IPS-15b (cell line): Measurements from ENCODE around the gene PFKFB2.

ENCODE experiments used
- H3K27me3 ChIP-seq: one replicate; pipeline ENCODE4 v1.6.1; 2013; ENCODE audit warnings: low read length; ENCODE audit not compliant: control insufficient read depth, insufficient read depth
- H3K36me3 ChIP-seq: one replicate; pipeline ENCODE4 v1.6.1; 2013; ENCODE audit warnings: low read length; ENCODE audit not compliant: control insufficient read depth, insufficient read depth
- H3K4me1 ChIP-seq: one replicate; pipeline ENCODE4 v1.6.1; 2013; ENCODE audit warnings: mild to moderate bottlenecking, low read length; ENCODE audit not compliant: control insufficient read depth, insufficient read depth
- H3K4me3 ChIP-seq: one replicate; pipeline ENCODE4 v1.5.1; 2013; ENCODE audit warnings: low read depth, low read length
- H3K9ac ChIP-seq: one replicate; pipeline ENCODE4 v1.6.1; 2013; ENCODE audit warnings: low read depth, mild to moderate bottlenecking, low read length
- H3K9me3 ChIP-seq: one replicate; pipeline ENCODE4 v1.6.1; 2013; ENCODE audit warnings: mild to moderate bottlenecking, low read length; ENCODE audit not compliant: control insufficient read depth, insufficient read depth

PFKFB2 gene

GRCh38 chr1:207024202-207025145 is 28.6 kb upstream of the PFKFB2 start:
- Histone ChIP-seq H3K9me3 (no peaks in the 10 kb centered on the region), H3K4me3 (no peak overlapping the region), H3K36me3 (no peaks in the 10 kb centered on the region), H3K9ac (no peak overlapping the region), H3K4me1 (peaks cover 6% of the 10 kb centered on the region), H3K27me3 (no peaks in the 10 kb centered on the region)

GRCh38 chr1:207025146-207025880 is 27.8 kb upstream of the PFKFB2 start:
- Histone ChIP-seq H3K4me1 (peaks cover 6% of the 10 kb centered on the region), H3K36me3 (no peaks in the 10 kb centered on the region), H3K9me3 (no peaks in the 10 kb centered on the region), H3K9ac (no peak overlapping the region), H3K4me3 (no peak overlapping the region), H3K27me3 (no peaks in the 10 kb centered on the region)

GRCh38 chr1:207026104-207026534 is 27.0 kb upstream of the PFKFB2 start:
- Histone ChIP-seq H3K9me3 (no peaks in the 10 kb centered on the region), H3K4me3 (no peak overlapping the region), H3K27me3 (no peaks in the 10 kb centered on the region), H3K9ac (no peak overlapping the region), H3K36me3 (no peaks in the 10 kb centered on the region), H3K4me1 (peaks cover 6% of the 10 kb centered on the region)

DNA sequence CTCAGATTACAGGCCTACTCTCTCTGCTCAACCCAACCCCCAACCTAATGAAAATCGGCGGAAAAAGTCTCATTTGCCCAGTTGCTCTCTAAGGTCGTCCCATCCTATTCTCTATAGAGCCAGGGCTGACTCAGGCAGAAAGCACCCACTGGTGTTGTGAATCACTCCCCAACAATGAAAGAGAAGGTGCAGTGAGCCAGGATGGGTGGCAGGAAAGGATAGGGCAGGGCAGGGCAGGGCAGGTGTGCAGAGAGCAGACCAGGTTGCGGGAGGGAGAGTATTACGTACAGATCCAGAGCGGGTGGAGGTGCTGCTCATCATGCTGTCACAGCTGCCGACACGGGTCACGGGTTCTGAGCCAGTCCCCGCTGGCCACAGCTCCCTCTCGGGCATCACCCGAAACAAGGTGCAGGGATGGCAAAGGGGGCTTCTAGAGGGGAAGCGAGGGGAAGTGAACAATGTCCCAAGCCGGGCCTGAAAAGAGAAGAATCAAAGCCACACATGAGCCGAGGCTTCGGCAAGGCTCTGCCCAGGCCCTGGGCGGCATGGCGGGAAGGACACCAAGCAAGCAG is 25.8 kb upstream of the PFKFB2 start:
- H3K4me3 ChIP-seq = no peak overlapping the region
- H3K36me3 ChIP-seq = no peaks in the 10 kb centered on the region
- H3K27me3 ChIP-seq = no peaks in the 10 kb centered on the region
- no peak overlapping the region for H3K9ac ChIP-seq
- no peaks in the 10 kb centered on the region for H3K9me3 ChIP-seq
- peaks cover 10% of the 10 kb centered on the region for H3K4me1 ChIP-seq

- no peaks in the 10 kb centered on the region for H3K36me3 ChIP-seq
- H3K9ac ChIP-seq = no peak overlapping the region
- no peak overlapping the region for H3K4me3 ChIP-seq
- H3K4me1 ChIP-seq = peaks cover 14% of the 10 kb centered on the region
- H3K9me3 ChIP-seq = no peaks in the 10 kb centered on the region
- H3K27me3 ChIP-seq = no peaks in the 10 kb centered on the region
Measured at GRCh38 chr1:207027921-207028320, 25.2 kb upstream of the PFKFB2 start.

- Histone ChIP-seq H3K4me3 (no peak overlapping the region), H3K36me3 (no peaks in the 10 kb centered on the region), H3K4me1 (peaks cover 18% of the 10 kb centered on the region), H3K9ac (no peak overlapping the region), H3K27me3 (no peaks in the 10 kb centered on the region), H3K9me3 (no peaks in the 10 kb centered on the region)
Measured at GRCh38 chr1:207028884-207029650, 24.0 kb upstream of the PFKFB2 start.

DNA sequence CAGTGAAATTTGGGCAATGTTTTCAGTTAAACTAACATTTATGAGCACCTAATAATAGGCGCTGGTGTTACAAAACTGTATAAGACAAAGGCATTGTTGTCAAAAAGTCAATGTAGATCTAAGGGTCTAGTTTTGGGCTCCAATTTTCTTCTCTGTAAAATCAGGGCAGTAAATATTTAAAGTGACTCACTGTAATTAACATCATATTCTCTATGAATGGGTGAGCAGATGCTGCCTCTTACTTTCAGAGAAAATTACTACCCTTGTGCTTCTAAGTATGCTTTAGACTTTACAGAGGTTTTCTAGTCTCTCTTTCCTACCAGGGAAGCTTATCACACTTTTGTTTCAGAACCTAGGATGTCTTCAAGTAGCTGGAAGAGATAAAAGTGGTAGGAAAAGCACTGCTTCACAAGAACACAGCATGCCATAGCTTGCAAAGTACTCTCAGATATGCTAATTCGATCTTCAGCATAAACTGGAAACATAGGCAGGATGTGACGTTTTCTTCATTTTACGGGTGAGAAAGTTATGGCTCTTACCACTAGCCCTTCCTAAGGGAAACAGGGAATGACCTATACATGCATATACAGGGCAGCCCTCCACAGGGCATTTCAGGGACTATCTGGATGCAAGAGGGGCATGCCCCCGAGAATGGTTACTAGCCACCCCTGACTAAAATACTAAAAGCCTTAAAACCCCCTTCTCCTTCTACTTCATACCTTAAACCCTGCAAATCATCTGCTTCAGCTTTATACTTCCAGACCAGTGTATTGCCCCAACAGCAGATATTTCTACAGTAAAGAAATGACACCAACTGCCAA is 23.2 kb upstream of the PFKFB2 start:
- no peaks in the 10 kb centered on the region for H3K27me3 ChIP-seq
- H3K4me1 ChIP-seq = peaks cover 18% of the 10 kb centered on the region
- no peak overlapping the region for H3K9ac ChIP-seq
- no peaks in the 10 kb centered on the region for H3K36me3 ChIP-seq
- no peaks in the 10 kb centered on the region for H3K9me3 ChIP-seq
- H3K4me3 ChIP-seq = no peak overlapping the region

DNA sequence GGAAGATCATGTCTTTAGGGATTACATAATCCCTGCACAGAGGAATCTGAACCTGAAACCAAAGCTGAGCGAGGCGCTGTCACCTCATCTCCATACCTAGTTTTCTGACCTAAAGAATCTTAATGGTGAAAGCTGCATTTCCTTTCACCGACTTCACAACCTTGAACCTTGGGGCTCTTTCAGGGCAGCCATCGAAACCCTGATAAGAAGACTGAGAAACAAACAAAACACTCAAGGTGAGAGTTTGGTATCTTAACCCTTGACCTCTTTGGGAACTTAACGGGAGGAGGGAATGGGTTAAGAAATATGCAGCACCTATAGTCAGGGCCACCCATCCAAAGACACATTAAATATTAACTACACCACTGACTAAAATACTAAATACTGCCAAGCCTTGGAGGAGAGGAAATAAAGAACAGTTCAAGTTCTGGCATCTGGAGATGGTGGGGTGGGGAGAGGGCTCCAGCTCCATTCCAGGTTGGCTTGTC is 22.5 kb upstream of the PFKFB2 start:
- H3K36me3 ChIP-seq = no peaks in the 10 kb centered on the region
- no peaks in the 10 kb centered on the region for H3K9me3 ChIP-seq
- H3K27me3 ChIP-seq = no peaks in the 10 kb centered on the region
- peaks cover 12% of the 10 kb centered on the region for H3K4me1 ChIP-seq
- no peak overlapping the region for H3K9ac ChIP-seq
- no peak overlapping the region for H3K4me3 ChIP-seq

DNA sequence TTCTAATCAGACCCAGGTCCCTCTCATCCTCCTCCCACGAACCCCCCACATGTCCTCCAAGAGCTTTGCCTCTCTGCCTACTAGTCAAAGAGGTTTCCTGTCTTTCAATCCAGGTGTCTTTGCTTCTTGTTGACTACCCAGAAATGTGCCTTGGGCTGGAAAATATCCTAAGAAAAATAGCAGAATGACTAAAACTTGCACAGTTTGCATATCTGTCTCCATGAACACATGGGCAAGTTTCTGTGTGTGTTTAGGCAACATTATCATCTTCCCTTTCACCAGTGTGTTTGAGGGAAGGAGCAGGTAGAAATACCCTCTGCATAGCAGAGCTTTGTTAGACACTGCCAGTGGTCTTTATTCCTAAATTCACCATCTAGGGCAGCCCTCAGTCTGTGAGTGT is 22.1 kb upstream of the PFKFB2 start:
- no peaks in the 10 kb centered on the region for H3K27me3 ChIP-seq
- H3K9ac ChIP-seq = no peak overlapping the region
- peaks cover 12% of the 10 kb centered on the region for H3K4me1 ChIP-seq
- no peaks in the 10 kb centered on the region for H3K36me3 ChIP-seq
- no peaks in the 10 kb centered on the region for H3K9me3 ChIP-seq
- H3K4me3 ChIP-seq = no peak overlapping the region

DNA sequence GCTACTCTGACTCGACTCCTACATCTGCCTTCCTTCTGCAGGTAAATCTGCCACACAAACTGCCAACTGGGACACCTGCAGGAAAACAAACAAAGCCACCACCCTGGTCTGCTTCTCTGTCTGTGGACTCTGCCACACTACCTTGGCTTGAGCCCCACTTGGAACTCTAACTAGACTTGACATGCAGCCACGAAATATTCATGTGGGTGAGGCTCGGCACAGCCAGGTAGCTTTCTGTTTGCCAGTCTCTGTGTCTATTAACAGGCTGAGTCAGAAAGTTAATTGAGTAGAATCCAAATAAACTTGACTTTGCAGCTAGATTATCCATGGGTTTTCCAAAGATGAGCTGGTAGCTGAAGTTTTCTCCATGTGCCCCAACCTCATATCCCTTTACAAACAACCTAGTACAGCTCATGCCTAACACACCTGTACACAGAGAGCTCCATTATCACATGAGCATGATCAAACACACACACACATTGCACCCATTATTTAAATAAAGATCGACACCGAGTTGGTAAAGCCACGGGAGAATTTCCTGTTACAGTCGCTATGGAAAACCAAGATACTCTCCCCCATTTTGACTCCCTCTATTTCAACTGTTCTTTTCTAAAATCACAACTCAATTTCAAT is 21.3 kb upstream of the PFKFB2 start:
- no peaks in the 10 kb centered on the region for H3K9me3 ChIP-seq
- H3K36me3 ChIP-seq = no peaks in the 10 kb centered on the region
- H3K27me3 ChIP-seq = peaks cover 2% of the 10 kb centered on the region
- no peak overlapping the region for H3K9ac ChIP-seq
- H3K4me3 ChIP-seq = no peak overlapping the region
- H3K4me1 ChIP-seq = peaks cover 12% of the 10 kb centered on the region
